ENCODE measurements around the gene UGT2A1.
"Not testable (repeated sequence)": the region's sequence is repeated elsewhere in the genome, so short reads cannot be mapped to it uniquely, and the experiment has no call there.

Gene UGT2A1

DNA sequence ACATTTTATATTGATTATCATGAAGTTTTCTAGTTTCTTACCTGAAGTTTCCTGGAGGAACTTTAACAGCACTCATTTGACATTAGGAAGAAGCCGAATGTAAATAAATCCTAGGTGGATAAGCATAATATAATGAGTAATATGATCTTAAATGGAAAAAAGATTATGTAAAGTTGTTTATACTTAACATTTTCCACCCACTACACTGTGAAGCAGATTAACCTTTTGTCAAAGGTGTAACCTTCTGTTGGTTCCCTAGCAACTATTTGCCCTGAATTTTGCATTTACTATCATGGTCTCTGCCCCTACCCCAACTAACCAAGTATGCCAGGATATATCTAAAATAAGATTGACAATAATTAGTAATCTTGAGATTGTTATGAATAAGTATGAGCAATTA is at the start of gene UGT2A1:
Gene UGT2A1 (minus strand): TSS at position 101 of the 400 bp plus-strand sequence. CDS start 5,603 bp downstream, outside the sequence.
- no peak for DNase-seq

- DNase-seq, result no peak
These were observed 49.2 kb upstream of the UGT2A1 start for GRCh38 chr4:69702201-69702600.

- no peak for DNase-seq
These were observed 48.6 kb upstream of the UGT2A1 start for GRCh38 chr4:69701696-69702095.

DNA sequence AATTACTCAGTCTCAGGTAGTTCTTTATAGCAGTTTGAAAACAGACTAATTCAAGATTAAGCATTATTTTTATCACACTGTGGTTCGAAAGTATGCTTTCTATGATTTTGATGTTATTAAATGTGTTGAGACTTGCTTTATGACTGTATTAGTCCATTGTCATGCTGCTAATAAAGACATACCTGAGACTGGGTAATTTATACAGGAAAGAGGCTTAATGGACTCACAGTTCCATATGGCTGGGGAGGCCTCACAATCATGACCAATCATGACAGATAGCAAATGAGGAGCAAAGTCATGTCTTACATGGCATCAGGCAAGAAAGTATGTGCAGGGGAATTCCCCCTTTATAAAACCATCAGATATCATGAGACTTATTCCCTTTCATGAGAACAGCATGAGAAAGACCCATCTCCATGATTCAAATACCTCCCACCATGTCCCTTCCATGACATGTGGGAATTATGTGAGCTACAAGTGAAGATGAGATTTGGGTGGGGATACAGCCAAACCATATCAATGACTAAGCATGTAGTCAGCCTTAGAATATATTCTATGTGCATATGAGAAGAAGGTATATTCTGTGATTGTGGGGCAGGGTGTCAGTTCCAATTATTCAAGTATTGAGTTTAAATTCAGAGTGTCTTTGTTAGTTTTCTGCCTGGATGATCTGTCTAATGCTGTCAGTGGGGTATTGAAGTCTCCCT is 44.6 kb upstream of the UGT2A1 start:
- DNase-seq, result no peak

DNA sequence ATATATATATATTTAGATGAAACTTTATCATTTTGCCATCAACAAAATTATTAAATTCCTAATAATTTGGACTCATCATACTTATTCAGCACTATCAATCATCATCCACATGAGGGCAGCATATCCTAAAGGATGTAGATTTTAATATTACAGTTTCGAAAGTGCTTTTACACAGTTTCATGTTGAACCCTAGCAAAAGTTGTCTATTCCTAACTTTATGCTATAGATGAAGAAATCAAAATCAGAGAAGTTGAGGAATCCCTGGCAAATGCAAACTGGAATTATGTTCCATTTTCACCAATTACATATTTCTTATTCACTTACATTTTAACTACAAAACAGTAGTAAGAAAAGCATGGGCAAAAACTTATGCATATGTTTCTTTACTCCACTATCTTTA is 36.6 kb upstream of the UGT2A1 start:
- no peak for DNase-seq

GRCh38 chr4:69684804-69685203 is 31.8 kb upstream of the UGT2A1 start:
- DNase-seq, result no peak

GRCh38 chr4:69668680-69669079 is 15.6 kb upstream of the UGT2A1 start:
- no peak for DNase-seq

DNA sequence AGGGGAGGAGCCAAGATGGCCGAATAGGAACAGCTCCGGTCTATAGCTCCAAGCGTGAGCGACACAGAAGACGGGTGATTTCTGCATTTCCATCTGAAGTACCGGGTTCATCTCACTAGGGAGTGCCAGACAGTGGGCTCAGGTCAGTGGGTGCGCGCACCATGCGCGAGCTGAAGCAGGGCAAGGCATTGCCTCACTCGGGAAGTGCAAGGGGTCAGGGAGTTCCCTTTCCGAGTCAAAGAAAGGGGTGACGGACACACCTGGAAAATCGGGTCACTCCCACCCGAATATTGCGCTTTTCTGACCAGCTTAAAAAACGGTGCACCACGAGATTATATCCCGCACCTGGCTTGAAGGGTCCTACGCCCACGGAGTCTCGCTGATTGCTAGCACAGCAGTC is 11.0 kb upstream of the UGT2A1 start:
- not testable (repeated sequence) for DNase-seq

- peak; percentile 55 for DNase-seq
These were observed 8.2 kb upstream of the UGT2A1 start for GRCh38 chr4:69661130-69661803.

DNA sequence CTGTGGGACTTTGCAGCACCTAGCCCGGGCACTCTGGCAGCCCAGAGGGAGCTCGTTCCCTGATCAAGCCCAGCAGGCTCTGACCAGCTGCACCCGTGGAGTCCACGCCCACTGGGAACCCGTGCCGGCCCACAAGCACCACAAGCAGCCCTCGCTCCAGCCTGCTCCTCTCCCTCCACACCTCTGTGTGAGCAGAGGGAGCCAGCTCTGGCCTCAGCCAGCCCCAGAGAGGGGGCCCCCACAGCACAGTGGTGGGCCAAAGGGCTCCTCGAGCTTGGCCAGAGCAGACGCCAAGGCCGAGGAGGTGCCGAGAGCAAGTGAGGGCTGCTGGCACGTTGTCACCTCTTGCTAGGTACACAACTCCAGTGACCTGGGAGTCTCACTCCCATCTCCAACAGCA is 5.1 kb upstream of the UGT2A1 start:
- no peak for DNase-seq

DNA sequence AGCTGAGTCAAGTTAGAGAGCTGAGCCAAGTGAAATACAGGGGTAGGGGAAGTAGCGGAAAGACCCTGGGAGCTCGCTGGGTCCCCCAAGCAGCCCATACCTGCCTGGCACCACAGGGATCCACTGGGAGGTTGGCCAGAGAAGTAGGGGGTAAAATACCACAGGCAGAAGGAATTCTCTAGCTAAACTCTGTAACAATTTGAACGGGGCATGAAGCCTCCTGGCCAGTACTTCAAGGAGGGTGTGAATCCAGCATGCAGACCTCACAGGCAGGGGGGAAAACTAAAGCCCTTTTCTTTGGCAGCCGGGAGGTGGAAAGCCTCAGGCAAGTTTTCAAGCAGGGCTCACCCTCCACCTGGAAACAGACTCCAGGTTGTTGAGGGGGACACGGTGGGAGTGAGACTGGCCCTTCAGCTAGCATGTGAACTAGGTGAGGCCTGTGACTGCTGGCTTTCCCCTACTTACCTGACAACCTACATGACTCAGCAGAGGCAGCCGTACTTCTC is 3.7 kb upstream of the UGT2A1 start:
- DNase-seq, result no peak

DNA sequence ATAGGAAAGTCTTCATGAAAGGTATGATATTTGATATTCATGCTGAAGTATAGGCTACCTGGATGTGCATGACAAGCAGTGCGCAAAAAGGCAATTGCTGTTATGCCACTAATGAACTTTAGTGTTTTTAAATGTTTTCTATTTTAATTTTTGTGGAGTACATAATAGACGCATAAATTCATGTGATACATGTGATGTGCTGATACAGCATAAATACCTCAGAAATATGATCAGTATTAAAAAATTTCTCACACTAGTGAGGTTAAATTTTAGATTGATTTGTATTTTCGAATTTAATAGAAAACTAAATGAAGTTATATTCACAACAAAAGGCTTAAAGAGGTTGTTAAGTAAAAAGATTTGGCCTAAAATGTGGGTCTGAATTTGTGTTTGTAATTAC is 2.2 kb downstream of the UGT2A1 start:
- no peak for DNase-seq

- DNase-seq, result no peak
These were observed 3.4 kb downstream of the UGT2A1 start for GRCh38 chr4:69649629-69650028.

GRCh38 chr4:69649207-69649606 is 3.8 kb downstream of the UGT2A1 start:
- no peak for DNase-seq

DNA sequence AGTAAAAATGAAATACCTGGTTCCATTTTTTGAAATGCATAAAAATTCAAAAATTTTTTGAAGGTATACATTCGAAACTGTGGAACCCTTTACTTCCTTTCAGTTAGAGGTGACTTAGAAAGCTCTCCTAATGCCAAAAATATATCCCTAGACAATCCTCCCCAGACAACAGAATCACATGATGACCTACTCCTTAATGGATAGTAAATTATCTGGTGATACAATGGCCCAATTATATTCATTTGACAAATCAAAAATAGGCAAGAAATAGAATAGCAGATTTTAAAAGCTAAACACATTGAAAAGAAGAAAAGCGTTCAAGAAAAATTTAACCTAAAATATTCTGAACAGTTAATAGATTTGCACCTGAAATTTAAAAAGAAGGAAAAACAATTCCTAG is 10.1 kb downstream of the UGT2A1 start:
- no peak for DNase-seq

- DNase-seq, result no peak
These were observed 12.8 kb downstream of the UGT2A1 start for GRCh38 chr4:69640289-69640688.

DNA sequence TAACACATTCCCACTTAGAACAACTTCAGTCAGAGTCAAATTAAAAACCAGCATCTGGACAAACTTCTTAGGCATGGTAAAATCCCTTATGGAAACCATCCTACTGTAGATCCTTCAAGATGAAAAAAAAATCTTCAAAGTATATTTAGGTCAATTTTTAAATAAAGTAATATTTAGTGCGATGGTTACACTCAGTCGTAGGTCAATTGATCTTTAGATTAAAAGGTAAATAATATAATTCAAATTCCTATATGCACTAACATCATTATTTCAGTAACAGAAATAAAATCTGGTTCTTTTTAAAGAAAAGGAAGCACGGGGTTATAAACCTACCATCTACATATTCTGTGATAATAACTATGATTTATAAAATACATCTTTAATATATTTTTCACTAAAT is 13.5 kb downstream of the UGT2A1 start, which contains the start of gene UGT2A2:
Gene UGT2A2 (minus strand): TSS at position 101 of the 400 bp plus-strand sequence. CDS start 2 bp downstream, at position 99.
- DNase-seq, result no peak

- no peak for DNase-seq
These were observed 35.9 kb downstream of the UGT2A1 start for GRCh38 chr4:69617083-69617694.

DNA sequence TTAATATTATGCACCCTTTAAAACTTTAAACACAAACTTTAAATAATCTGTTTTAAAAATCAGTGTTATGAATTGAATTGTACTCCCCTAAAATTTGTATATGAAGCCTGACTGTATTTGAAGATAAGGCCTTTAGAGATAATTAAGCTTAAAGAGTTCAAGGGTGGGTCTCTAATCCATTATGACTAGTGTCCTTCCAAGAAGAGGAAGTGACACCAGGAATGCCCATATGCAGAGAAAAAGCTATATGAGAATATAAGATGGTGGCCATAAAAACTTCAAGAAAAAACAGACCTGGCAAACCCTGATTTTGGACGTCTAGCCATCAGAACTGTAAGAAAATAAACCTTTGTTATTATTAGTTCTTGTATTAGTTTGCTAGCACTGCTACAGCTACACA is 42.6 kb downstream of the UGT2A1 start:
- no peak for DNase-seq

- no peak for DNase-seq
These were observed 52.0 kb downstream of the UGT2A1 start for GRCh38 chr4:69601065-69601464.

GRCh38 chr4:69600013-69600412 is 53.0 kb downstream of the UGT2A1 start:
- DNase-seq, result no peak

DNA sequence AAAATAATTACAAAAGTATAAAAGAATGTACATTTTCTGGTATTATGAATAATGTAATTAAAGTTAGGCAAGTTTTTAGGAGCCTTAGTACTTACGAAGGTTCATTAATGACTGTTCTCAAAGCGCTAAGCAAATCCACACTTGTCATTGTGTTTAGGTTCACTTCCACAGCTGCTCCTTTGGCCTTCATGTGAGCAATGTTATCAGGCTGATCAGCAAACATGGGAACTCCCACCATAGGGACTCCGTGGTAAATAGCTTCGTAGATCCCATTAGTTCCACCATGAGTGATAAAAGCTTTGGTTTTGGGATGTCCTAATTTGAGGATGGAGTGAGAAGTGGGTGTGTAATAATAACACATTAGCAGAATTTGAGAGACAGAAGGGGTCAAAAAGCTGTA is 58.7 kb downstream of the UGT2A1 start:
- no peak for DNase-seq

- no peak for DNase-seq
These were observed 61.7 kb downstream of the UGT2A1 start for GRCh38 chr4:69591364-69591763.

GRCh38 chr4:69589884-69590283 is 63.2 kb downstream of the UGT2A1 start:
- DNase-seq, result no peak

Measured in activated effector memory CD4-positive, alpha-beta T cell treated with anti-CD3 and anti-CD28 coated beads, Interleukin-2, amount 50 U/mL, for 16 hours (primary cell).